Measurements from ENCODE around the gene CDC14B. TPM values are rescaled to one million over a fixed set of nuclear protein-coding genes. Genes with fewer than 3 reads are reported as not detected.

CDC14B gene
- total RNA-seq, 1 experiment from 2014 or later, result 5.2 TPM

DNA sequence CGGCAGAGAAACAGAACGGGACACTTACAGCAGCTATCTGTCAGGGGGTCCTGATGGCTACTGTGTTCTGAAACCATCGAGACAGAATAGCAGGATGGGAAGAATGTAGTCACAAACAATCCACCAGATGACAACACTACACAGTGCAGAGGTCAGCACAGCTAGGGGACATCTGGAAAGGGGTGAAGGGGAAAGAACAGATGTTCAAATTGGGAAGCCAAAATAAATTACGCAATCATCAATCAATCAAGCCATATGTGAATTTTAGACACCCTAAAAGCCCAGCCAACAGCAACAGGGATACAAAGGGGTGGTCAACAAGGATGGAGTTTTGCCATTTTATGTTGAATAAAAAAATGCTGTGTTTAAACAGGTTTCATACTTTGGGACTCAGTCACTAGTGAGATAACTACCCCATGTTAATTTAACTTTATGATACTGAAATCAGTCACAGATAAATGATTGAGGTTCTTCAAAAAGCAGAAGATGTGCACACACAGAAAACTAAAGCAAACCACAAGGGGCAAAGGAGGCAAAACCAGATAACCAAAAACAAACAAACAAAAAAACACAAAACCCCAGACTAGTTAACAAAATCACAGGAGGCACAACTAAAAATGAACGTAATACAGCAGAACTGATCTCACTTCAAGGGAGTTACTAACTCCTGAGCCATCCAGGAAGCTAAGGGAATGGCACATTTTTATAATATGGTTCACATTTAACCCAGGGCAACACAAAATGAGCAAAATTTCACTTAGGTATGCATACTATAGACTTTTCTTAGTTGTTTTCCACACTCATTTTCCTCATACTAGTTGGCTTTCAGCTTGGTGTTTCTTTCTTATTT, 103.8 kb downstream of the CDC14B start:
- no peak overlapping the region for H3K4me3 ChIP-seq (ENCODE audit: low read depth, low read length, poor library complexity, severe bottlenecking)
- no peak for DNase-seq (ENCODE audit: low spot score)
- H3K27me3 ChIP-seq (replicated peaks; ENCODE audit: insufficient read depth, low read depth, low read length, poor library complexity), result no peaks in the 10 kb centered on the region
- H3K36me3 ChIP-seq (ENCODE audit: insufficient read depth, low read length, poor library complexity, severe bottlenecking), result no peaks in the 10 kb centered on the region
- no peak for TF ChIP-seq EZH2 (IDR thresholded peaks at IDR 0.05; ENCODE audit: borderline replicate concordance, low read depth, low read length, poor library complexity, severe bottlenecking)
- TF ChIP-seq CTCF (conservative IDR thresholded peaks at IDR 0.05; ENCODE audit: low read depth, low read length), result no peak
- ChIA-PET CTCF (no interaction called here), POLR2A (ENCODE audit: low non-redundant PET) (no interaction called here)
- intact Hi-C loops (cut with micrococcal nuclease; ENCODE audit: unreplicated experiment), result no loop called here
- no peaks in the 10 kb centered on the region for H3K4me1 ChIP-seq (ENCODE audit: insufficient read depth, low read length, poor library complexity, severe bottlenecking)
- H3K27ac ChIP-seq (ENCODE audit: low read depth, low read length, poor library complexity, severe bottlenecking), result no peak overlapping the region
- no peaks in the 10 kb centered on the region for H3K9me3 ChIP-seq (ENCODE audit: low read depth, low read length, poor library complexity, severe bottlenecking)
- BruUV-seq (replicated peaks), result no TSS peak

- ChIA-PET CTCF (no interaction called here), POLR2A (ENCODE audit: low non-redundant PET) (no interaction called here)
- H3K27ac ChIP-seq (ENCODE audit: low read depth, low read length, poor library complexity, severe bottlenecking), result no peak overlapping the region
- BruUV-seq (replicated peaks), result no TSS peak
- H3K4me1 ChIP-seq (ENCODE audit: insufficient read depth, low read length, poor library complexity, severe bottlenecking), result no peaks in the 10 kb centered on the region
- no peak for TF ChIP-seq CTCF (conservative IDR thresholded peaks at IDR 0.05; ENCODE audit: low read depth, low read length)
- no peak for TF ChIP-seq EZH2 (IDR thresholded peaks at IDR 0.05; ENCODE audit: borderline replicate concordance, low read depth, low read length, poor library complexity, severe bottlenecking)
- no peak overlapping the region for H3K4me3 ChIP-seq (ENCODE audit: low read depth, low read length, poor library complexity, severe bottlenecking)
- intact Hi-C loops (cut with micrococcal nuclease; ENCODE audit: unreplicated experiment), result no loop called here
- no peaks in the 10 kb centered on the region for H3K9me3 ChIP-seq (ENCODE audit: low read depth, low read length, poor library complexity, severe bottlenecking)
- H3K27me3 ChIP-seq (replicated peaks; ENCODE audit: insufficient read depth, low read depth, low read length, poor library complexity), result no peaks in the 10 kb centered on the region
- no peak for DNase-seq (ENCODE audit: low spot score)
- no peaks in the 10 kb centered on the region for H3K36me3 ChIP-seq (ENCODE audit: insufficient read depth, low read length, poor library complexity, severe bottlenecking)
These were observed 104.9 kb downstream of the CDC14B start for GRCh38 chr9:96514800-96515158.

DNA sequence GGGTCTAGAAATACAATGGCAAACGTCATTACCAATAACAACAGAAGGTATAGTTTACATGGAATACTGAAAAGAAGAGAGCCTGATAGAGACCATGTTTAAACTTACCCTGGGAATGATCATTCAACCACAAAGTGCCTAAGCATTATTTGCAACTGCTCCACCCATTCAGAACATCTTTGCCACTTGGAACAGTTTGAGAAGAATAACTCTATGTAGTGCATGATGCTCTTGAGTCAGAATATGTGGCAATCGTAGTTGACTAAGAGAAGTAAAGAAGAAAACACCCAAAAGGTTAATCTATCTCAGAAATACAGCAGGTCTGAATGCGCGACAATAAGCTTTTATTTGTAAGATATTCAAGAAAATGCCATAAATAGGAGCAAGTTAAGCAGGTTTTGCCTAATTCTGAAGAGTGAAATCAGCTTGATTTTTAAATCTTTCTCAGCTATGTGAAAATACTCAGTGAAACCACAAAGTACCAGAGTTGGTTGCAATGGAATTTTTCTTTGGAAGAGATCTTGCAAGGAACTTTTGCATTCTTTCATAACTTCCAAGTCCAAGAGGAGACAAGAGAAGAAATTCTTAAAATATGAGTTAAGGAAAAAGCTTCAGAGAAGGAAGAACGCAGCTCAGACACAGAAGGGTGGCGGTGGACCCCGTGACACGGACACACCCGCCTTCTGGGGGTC, 105.4 kb downstream of the CDC14B start:
- DNase-seq (ENCODE audit: low spot score), result no peak
- POLR2A ChIA-PET (ENCODE audit: low non-redundant PET), result no interaction called here

More for the DNA sequence above, 105.4 kb downstream of the CDC14B start:
- Histone ChIP-seq H3K36me3 (ENCODE audit: insufficient read depth, low read length, poor library complexity, severe bottlenecking) (no peaks in the 10 kb centered on the region), H3K4me3 (ENCODE audit: low read depth, low read length, poor library complexity, severe bottlenecking) (no peak overlapping the region), H3K27me3 (replicated peaks; ENCODE audit: insufficient read depth, low read depth, low read length, poor library complexity) (no peaks in the 10 kb centered on the region), H3K27ac (ENCODE audit: low read depth, low read length, poor library complexity, severe bottlenecking) (no peak overlapping the region), H3K4me1 (ENCODE audit: insufficient read depth, low read length, poor library complexity, severe bottlenecking) (no peaks in the 10 kb centered on the region), H3K9me3 (ENCODE audit: low read depth, low read length, poor library complexity, severe bottlenecking) (no peaks in the 10 kb centered on the region)
- intact Hi-C loops (cut with micrococcal nuclease; ENCODE audit: unreplicated experiment), result no loop called here
- CTCF ChIA-PET, result no interaction called here
- no peak for TF ChIP-seq EZH2 (IDR thresholded peaks at IDR 0.05; ENCODE audit: borderline replicate concordance, low read depth, low read length, poor library complexity, severe bottlenecking)
- TF ChIP-seq CTCF (conservative IDR thresholded peaks at IDR 0.05; ENCODE audit: low read depth, low read length), result no peak
- no TSS peak for BruUV-seq (replicated peaks)

Data from A673 (cell line).